Stimulated activated CD8-positive, alpha-beta memory T cell treated with anti-CD3 and anti-CD28 coated beads, Interleukin-7, amount 100 ng/mL, for 4 hours (primary cell): Measurements from ENCODE around the gene ZNF70.
"Not testable (repeated sequence)": the region's sequence is repeated elsewhere in the genome, so short reads cannot be mapped to it uniquely, and the experiment has no call there.

Experiments used
- DNase-seq, 2 donors: peaks; one replicate each; pipeline ENCODE4 v3.0.0-alpha.2; 2020; ENCODE audit warnings: low read depth in 2 of 2

Gene ZNF70

DNA sequence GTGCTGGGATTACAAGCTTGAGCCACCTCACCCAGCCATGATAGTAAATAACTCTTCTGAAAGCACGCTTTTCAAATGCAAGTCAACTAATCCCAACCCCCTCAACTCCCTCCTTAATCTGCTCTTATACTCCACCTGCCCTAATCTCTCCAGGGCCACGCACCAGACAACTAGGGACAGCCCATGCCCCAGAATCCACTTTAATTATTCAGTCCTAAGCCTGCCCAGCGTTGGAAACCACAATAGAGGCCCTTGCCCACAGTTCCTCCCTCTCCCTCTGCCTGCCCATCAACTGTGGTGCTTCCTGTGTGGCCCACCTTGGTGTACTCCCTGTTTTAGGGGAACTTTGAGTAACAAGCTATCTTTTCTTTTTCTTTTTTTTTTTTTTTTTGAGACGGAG is 6.0 kb upstream of the ZNF70 start:
- no peak for DNase-seq

DNA sequence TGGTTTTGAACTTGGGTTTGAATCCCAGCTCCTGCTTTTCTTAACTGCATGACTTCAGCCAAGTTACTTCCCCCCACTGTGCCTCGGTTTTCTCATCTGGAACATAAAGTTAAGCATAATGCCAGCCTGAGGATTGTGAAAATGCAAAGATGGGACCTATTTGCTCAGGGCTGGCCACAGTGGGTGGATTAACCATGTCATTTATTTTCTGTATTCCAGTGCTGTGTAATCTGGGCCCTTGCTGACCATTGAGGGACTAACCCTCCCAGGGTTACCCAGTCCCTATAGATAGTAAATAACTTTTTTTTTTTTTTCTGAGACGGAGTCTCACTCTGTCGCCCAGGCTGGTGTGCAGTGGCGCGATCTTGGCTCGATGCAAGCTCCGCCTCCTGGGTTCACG is 4.8 kb upstream of the ZNF70 start:
- DNase-seq = no peak

DNA sequence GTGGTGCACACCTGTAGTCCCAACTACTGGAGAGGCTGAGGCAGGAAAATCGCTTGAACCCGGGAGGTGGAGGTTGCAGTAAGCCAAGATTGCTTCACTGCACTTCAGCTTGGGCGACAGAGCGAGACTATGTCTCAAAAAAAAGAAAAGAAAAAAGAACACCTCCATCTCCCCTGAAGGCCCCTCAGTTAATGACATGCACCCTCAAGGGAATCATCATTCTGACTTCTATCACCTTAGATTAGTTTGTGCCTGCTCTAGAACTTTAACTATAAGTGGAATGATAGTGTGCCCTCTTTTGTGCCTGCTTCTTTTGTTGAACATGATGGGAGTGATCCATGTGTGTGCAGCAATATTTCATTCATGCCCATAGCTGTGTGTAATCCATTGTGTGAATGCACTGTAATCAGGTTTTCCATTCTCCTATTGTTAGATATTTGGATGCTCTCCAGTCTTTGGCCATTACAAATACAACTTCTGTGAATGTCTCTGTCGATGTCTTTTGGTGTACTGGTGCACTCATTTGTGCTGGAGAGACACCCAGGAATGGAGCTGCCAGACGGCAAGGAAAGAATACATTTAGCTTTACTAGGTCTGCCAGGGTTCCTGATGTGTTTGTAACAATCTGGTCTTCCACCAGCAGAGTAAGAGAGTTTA is 4.2 kb upstream of the ZNF70 start:
- DNase-seq = no peak

DNA sequence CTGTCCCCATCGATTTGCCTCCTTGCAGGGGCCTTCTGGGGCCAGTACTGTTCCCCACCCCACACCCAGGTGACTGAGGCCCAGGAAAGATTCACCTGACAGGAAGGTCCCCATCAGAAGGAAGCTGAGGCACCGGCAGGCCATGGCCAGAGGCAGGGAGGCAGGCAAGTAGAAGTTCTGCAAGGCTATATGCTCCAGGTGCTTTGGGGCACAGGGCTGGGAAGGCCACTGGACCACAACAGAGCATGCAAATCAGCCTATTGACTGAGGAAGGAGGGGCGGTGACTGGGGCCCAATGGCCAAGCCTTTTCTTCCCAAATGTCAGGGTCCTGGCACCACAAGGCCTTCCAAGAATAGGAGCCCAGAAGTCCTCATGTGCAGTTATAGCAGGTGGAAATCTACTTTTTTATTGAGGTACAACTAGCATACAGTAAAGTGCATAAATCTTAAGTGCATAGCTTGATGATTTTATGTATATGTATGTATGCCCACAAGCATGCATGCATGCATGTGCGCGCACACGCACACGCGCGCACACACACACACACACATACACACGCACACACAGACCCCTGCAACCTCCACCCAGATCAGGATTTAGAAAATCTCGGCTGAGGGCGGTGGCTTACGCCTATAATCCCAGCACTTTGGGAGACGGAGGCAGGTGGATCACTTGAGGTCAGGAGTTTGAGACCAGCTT is 3.5 kb upstream of the ZNF70 start, which contains the start of gene VPREB3:
VPREB3 (minus strand) TSS at position 206 of the 700 bp plus-strand sequence; CDS start at position 144, 62 bp downstream.
- DNase-seq = no peak

DNA sequence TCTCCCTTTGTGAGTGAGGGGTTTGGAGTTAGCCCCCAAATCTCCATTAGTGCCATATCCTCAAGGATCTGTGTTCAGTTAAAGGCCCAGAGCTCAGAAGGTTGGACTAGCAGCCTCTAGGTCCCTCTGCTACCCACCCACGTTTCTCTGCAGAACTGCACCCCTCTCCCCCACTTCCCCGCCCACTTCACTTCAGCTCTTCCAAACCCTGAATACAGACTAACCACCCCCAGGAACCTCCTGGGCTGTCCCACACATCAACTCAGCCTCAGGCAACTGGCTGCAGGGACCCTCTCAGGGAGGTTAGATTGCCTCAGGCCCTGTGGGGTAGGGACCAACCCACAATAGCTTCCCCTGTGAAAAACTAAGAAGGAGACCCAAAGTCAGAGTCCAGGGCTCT is 2.5 kb upstream of the ZNF70 start:
- no peak for DNase-seq

DNA sequence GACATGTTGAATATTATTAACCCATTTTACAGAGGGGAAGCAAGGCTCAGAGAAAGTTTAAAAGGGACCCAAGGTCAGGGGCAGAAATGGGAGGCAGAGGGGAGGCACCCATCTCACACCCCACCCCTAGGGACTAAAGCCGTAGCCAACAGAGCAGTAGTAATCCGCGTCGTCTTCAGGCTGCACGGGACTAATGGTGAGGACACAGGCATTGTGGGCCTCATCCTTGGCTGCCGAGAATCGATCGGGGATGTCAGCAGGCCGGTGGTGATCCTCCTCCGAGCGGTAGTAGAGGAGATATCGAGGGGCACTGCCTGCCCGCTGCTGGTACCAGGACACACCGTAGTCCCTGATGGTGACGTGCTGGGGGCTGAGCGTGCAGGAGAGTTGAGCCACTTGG is 1.8 kb upstream of the ZNF70 start:
- DNase-seq = no peak

DNA sequence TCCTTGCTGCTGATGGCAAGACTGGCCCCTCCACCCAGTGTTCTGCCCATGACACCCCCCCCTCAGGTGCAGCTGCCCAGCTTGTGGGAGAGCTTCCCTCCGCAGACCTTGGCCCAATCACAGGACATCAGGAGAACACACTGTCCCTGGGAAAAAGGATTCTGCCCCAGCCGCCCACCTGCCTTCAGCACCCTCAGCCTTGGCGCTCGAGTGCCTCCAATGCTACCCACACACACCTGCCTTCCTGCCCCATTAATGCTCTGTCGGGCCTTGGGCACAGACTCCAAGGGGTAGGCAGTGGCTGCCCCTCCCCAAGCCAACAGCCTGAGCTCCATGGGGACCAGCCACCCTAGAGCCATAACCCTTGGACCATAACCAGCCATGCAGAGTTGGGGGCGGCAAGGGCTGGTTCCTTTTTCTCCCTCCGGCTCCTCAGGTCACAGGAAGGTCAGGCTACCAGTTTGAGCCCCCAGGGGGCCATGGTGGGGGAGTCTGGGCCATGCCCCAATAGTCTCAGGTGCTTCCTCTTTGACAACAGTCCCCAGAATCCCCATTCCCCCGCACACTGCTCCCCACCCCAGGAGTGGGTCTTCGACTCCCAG is 1.3 kb upstream of the ZNF70 start:
- DNase-seq = no peak

DNA sequence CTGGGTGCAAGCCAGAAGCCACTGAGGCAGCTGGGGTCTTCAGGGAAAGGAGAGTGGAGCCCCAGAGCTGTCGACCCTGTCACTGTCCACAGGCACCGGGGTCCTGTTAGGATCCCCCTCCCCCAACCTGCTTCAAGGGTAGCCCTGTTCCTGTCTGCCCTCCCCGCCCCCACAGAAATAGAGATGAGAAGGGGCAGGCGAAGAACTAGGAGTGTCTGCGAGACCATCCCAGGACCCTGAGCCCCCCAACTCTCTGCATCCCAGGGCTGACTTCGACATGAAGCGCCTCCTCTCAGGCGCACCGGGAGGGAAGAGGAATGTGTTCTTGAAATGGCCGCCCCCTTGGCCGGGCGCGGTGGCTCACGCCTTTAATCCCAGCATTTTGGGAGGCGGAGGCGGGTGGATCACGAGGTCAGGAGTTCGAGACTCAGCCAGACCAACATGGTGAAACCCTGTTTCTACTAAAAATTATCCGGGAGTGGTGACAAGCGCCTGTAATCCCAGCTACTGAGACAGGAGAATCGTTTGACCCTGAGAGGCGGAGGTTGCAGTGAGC is 607 bp upstream of the ZNF70 start:
- DNase-seq = peak in 1 of 2 donors; percentile 20

DNA sequence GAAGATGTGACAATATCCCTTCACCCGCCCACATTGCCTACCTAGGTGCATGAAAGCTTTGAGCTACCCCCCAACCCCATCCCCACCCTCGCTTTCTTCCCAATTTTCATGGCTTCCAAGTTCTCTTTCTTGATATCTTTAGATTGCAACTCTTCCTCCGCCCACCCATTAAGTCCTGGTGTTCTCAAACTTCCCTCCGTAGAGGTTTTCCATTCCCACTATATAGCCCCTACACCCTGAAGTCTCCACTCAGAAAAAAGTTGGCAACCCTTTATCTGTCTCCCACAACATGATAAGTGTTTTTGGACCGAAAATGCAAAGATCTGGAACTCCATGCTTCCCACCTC is 572 bp downstream of the ZNF70 start:
- DNase-seq = no peak

DNA sequence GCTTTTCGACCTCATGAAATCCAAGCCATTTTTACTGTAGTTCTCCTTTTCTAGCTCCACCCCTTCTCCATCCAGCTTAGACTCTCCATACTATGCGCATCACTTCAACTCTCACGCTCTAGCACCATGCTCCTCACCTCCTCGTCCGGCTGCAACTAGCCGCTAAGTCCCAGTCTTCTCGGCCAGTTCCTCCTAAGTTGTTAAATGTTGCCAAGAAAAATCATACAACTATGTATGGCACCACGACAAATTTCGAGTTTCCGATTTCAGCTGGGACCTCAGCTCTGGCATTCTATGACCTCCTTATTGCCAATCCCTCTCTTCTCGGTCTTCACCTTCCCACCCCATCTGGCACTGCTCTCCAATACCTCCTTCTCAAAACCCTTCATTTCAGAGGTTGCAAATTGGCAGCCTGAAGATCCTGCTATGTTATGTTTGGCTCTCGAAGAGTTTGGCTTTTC is 1.0 kb downstream of the ZNF70 start:
- no peak for DNase-seq

DNA sequence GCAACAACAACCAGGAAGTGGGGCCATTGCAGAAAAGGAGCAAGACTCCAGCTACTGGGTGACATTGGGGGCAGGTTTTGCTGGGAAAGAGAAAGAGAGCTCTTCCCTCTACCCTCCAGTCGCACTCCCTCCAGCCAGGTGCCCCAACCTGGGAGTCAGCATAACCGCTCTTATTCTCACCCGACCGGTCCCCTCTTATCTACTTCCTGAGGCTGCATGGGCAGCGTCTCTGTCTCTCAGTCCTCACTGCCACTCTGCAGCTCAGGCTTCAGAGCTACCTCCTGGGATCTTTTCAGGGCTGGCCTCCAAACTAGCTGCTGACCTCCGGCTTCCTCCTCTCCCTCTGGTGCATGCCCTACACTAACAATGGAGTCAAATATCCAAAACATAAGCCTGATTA is 5.1 kb downstream of the ZNF70 start:
- DNase-seq = no peak

DNA sequence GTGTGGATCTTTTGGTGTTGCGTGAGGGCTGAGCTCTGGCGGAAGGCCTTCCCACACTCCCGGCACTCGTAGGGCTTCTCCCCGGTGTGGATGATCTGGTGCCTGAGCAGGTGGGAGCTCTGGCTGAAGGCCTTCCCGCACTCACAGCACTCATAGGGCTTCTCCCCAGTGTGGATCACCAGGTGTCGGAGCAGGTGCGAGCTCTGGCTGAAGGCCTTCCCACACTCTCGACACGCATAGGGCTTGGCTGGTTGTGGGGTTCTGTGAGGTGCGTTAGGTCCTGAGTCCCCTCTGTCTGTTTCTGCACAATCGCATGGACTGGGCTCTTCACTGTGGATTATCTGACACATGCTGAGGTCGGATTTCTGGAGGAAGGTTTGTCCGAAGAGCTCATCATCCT is 6.4 kb downstream of the ZNF70 start:
- DNase-seq = no peak

DNA sequence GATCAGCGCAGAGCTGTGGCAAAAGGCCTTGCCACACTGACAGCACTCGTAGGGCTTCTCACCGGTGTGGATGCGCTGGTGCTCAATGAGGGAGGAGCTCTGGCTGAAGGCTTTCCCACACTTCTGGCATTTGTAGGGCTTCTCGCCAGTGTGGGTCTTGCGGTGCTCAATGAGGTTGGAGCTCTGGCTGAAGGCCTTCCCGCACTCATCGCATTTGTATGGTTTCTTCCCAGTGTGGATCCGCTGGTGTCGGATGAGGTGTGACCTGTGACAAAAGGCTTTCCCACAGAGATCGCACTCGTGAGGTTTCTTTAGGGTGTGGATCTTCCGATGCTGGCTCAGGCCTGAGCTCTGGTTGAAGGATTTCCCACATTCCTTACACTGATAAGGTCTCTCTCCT is 6.9 kb downstream of the ZNF70 start:
- DNase-seq = no peak

DNA sequence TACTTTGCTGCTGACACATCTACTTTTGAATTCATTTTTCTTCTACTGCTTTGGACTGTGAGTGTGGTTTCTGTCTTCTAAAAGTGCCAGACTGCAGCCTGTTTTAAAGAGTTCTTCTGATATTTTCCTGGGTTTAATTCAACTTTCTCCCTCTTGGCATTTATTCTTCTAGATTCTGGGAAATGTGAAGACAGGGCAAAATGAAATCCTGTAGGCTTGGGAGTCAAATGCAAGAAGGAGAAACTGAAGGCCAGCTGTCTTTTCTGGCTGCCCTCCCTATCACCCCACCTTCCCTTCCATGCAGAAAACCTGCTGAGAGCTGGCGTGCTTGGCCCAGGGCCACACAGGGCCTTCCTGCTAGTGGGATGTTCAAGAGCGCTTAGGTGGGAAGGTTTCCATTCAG is 7.6 kb downstream of the ZNF70 start:
- DNase-seq = no peak

DNA sequence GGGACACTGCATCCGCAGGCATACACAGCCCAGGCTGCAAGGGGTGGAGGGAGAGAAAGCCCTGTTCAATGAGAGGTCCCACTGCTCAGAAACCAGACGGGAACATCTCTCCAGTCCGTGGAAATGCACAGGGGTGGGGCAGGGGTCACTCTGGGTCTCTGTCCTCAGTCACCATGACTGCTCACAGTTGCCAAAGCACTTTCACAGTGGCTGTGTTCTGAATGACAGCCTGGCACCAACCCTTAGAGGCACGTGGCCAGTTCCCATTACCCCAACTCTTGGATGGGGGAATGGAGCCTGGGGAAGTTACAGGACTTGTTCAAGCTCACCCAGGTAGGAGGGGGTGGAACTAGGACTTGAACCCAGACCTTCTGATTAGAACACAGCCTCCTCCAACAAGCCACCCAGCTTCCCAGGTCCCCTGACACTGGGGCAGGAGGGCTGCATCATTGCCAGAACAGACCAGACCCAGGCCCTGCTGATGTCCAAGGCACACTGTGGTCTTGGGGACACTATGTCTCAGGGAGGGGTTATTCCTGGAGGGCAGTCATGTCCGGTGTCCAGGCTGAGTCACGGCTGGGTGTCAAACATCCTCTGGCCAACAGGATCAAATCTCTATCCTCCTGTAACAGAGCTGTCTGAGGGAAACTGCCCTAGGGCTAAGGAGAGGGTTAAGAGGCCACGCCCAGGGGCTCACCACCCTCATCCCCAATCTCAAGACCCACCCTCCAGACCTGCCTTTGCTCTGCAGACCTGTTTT is 8.2 kb downstream of the ZNF70 start:
- no peak for DNase-seq

DNA sequence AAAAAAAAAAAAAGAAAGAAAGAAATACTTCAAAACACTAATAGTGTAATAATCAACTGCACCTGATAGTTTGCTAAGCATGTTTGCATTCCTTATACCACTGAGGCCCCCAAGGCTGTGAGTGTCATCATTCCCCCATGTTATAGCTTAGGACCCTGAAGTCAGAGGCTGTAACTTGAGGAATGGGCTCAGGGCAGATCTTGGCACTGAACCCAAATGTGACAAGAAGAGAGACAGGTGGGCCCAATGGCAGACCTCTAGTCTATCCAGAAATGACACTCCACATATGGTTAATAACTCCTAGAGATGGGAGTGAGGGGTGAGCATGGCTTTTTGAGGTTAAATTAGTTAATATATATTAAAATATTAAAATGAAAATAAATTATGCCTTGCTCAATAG is 13.2 kb downstream of the ZNF70 start:
- no peak for DNase-seq

DNA sequence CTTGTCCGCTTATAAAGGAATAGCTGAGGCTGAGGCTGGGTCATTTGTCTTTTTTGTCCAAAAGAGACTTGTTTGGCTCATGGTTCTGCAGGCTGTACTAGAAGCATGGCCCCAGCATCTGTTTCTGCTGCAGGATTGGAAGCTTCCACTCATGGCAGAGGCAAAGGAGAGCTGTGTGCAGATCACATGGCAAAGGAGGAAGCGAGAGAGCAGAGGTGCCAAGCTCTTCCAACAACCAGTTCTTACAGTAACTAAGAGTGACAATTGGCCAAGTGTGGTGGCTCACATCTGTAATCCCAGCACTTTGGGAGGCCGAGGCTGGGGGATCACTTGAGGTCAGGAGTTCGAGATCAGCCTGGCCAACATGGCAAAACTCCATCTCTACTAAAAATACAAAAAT is 22.8 kb downstream of the ZNF70 start:
- not testable (repeated sequence) for DNase-seq

DNA sequence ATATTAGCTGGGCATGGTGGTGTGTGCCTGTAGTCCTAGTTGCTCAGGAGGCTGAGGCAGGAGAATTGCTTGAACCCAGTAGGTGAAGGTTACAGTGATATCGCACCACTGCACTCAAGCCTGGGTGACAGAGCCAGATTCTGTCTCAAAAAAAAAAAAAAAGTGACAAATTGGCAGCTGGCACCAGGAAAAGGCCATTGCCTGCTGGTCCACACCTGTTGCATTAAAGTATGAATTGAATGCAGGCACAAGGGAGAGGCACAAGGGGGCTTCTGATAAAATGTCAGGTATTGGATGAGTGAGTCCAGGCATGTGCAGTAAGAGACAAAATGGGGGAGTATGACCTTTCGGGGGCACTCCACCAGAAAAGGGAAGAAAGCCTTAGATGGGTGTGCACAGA is 28.2 kb downstream of the ZNF70 start:
- DNase-seq = no peak

DNA sequence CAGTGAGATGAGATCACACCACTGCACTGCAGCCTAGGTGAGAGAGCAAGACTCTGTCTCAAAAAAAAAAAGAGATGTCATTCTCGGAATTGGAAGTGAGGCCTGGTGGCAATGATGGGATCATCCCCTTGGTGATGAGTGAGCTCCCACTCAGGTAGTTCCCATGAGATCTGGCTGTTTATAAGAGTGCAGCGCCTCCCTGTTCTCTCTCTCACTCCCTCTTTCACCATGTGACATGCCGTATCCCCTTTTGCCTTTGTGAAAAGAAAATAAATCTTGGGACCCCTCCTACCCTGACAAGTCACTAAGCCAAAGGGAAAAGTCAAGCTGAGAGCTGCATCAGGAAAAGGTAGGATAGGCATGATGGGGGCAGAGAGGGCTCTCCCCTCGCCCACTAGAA is 28.8 kb downstream of the ZNF70 start:
- DNase-seq = no peak

DNA sequence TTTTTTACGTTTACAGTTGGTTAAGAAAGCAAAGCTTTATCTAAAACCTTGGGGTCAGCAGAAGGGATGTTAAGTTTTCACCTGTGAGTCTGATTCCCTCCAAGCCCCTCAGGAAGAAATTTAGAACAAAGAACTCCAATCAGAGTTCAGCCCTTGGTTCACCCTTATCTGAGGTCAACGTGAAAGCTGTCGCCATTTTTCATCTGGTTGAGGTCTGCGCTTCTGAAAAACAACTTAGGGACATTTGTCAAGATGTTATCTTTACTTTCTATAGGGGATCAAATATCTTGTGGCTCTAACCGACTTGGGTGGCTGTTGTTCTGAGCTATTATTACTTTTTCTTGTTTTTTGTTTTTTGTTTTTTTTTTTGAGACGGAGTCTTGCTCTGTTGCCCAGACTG is 30.1 kb downstream of the ZNF70 start:
- DNase-seq = no peak

DNA sequence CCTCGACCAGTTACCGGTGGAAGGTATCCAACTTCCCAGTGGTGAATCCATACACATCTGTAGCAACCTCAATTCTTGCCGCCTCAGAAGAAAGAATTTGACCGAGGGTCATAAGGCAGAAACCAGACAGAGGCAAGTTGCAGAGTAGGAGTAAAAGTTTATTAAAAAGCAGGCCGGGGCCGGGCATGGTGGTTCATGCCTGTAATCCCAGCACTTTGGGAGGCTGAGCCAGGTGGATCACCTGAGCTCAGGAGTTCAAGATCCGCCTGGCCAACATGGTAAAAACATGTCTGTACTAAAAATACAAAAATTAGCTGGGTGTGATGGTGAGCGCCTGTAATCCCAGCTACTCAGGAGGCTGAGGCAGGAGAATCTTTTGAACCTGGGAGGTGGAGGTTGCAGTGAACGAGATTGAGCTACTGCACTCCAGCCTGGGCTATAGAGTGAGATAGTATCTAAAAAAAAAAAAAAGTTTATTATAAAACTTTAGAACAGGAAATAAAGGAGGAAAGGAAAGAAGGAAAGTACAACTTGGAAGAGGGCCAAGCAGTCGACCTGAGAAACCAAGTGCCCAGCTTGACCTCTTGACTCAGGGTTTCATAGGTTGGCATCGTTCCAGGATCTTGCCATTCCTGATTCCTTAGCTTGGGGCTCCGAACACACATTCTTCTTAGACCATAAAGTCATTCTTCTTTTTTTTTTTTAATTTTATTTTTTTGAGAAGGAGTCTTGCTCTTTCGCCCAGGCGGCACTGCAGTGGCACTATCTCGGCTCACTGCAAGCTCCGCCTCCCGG is 32.3 kb downstream of the ZNF70 start:
- no peak for DNase-seq
